Measurements from ENCODE around the gene OXER1. TPM values are rescaled to one million over a fixed set of nuclear protein-coding genes. Genes with fewer than 3 reads are reported as not detected.

Gene OXER1
- total RNA-seq, 2 donors from 2014 or later: 0.47 to 0.48 TPM

DNA sequence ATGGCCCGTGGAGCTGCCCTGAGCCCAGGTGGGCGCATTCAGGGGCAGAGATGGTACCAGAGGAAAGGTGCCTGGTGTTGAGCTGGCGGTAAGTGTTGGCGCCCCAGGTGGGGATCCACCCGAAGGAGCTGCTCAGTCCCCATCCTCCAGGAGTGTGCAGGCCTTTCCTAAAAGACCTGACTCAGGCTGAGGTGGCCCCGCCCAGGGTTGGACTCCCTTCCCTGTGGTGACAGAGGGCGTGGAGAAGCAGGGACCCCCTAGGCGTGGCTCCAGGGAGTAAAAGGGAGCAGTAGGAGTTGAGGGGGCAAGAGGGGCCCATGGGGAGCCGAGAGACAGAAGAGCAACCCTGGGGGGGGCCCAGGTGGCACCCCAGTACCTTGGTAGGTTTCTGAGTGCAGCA is 2.4 kb downstream of the OXER1 start:
- TF ChIP-seq, protein P1, sequence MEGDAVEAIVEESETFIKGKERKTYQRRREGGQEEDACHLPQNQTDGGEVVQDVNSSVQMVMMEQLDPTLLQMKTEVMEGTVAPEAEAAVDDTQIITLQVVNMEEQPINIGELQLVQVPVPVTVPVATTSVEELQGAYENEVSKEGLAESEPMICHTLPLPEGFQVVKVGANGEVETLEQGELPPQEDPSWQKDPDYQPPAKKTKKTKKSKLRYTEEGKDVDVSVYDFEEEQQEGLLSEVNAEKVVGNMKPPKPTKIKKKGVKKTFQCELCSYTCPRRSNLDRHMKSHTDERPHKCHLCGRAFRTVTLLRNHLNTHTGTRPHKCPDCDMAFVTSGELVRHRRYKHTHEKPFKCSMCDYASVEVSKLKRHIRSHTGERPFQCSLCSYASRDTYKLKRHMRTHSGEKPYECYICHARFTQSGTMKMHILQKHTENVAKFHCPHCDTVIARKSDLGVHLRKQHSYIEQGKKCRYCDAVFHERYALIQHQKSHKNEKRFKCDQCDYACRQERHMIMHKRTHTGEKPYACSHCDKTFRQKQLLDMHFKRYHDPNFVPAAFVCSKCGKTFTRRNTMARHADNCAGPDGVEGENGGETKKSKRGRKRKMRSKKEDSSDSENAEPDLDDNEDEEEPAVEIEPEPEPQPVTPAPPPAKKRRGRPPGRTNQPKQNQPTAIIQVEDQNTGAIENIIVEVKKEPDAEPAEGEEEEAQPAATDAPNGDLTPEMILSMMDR (IDR thresholded peaks at IDR 0.05): no peak
- H3K4me3 ChIP-seq: no peak overlapping the region
- H3K27ac ChIP-seq: no peak overlapping the region
- no peaks in the 10 kb centered on the region for H3K9me3 ChIP-seq
- no peak for DNase-seq (ENCODE audit: low spot score)
- no peaks in the 10 kb centered on the region for H3K27me3 ChIP-seq
- H3K4me1 ChIP-seq: no peaks in the 10 kb centered on the region
- no peaks in the 10 kb centered on the region for H3K36me3 ChIP-seq

GRCh38 chr2:42758751-42759150 is 5.2 kb downstream of the OXER1 start:
- DNase-seq (ENCODE audit: low spot score): no peak
- TF ChIP-seq, protein P1 (IDR thresholded peaks at IDR 0.05): no peak
- Histone ChIP-seq H3K4me1 (peaks cover 0 to 12% of the 10 kb centered on the region in 2 donors), H3K36me3 (no peaks in the 10 kb centered on the region), H3K27ac (no peak overlapping the region), H3K27me3 (no peaks in the 10 kb centered on the region), H3K9me3 (no peaks in the 10 kb centered on the region), H3K4me3 (no peak overlapping the region)

DNA sequence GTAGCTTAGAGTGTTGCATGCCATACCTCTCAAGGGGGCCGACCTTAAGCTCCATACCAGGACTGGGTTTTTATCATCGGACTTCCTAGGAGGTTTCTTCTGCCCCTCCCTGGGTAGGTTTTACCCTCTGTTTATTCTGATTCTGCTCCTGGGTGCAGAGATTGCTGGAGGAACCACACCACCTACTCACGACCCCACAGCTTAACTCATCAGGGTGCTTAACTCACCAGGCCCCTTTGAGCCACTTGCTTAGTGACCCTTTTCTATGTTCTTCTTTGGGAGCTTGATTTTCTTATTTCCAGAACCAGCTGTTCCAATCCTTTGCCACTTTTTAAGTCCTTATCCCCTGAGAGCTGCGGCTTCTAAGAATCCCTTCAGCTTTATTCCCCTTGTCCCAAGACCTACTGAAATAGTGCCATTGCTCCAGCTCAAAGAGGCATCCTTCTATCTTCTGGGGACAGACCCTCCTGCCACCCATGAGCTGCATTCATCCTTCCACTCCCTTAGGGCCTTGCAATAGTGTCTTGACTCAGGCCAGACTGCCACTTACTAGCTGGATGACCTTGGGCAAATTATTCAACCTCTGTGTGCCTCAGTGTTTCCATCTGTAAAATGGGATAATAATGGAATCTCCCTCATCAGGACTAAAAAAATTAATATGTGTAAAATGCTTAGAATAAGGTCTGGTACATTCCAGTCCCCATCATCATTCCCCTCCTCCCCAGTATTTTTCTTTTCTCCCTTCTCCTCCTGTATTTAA is 5.8 kb downstream of the OXER1 start:
- Histone ChIP-seq H3K27me3 (no peaks in the 10 kb centered on the region), H3K27ac (no peak overlapping the region), H3K9me3 (no peaks in the 10 kb centered on the region), H3K36me3 (no peaks in the 10 kb centered on the region), H3K4me3 (no peak overlapping the region), H3K4me1 (peaks cover 0 to 18% of the 10 kb centered on the region in 2 donors)
- no peak for DNase-seq (ENCODE audit: low spot score)
- TF ChIP-seq, protein P1 (IDR thresholded peaks at IDR 0.05): no peak

DNA sequence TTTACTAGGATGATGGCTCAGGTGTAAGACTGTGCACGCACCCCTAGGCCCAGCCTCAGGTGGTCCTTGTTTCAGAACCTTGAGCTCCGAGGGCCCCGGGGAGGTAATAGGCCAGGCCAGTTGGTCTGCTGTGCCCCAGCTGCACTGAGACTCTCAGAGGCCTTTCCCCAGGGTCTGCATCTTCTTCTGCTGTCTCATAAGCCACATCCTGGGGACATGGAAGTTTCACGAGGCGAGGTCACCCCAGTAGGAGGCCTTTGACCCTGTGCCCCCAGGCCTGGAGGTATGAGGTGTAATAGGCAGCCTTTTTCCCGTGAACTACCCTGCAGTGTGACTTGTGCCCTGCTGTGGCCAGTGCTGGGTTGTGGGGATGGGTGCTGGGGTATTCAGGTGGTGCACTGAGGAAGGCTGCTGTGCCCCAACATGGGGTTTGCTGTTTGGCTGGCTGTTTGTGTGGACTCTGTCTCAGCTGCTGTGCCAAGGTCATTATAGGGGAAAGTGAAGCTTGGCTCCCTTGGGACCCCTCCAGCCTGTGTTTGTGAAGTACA is 6.9 kb downstream of the OXER1 start:
- Histone ChIP-seq H3K27me3 (no peaks in the 10 kb centered on the region), H3K9me3 (no peaks in the 10 kb centered on the region), H3K36me3 (no peaks in the 10 kb centered on the region), H3K4me3 (no peak overlapping the region), H3K27ac (no peak overlapping the region), H3K4me1 (peaks cover 0 to 18% of the 10 kb centered on the region in 2 donors)
- DNase-seq (ENCODE audit: low spot score): no peak
- TF ChIP-seq, protein P1 (IDR thresholded peaks at IDR 0.05): no peak

DNA sequence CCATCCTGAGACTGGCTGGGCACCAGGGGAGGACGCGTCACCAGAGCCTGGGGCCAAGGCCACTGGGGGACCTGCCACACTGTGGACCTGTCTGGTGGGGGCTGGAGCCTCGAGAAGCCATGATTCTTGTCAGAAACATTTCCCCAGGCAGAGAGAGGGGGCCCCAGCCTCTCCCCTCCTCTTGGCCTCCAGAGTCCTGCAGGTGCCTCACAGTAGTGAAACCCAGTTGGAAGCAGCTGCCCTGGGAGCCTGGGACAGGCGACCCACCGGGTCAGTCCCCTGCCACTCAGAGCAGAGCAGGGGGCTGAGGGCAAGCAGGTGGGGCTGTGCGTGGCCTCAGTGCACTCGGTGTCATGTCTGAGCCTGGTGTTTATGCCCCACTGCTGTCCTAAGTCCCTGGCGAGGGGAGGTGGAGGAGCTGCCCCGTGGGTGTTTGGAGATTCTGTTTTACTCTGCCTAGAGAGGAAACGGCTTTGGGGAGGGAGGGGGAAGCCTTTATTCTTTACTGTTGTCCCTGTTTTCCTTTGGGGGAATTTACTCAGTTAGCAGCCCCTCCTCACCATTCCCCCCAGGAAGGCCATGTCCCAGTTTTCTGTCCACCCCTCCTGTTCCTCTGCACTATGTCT is 7.7 kb downstream of the OXER1 start:
- no peak for DNase-seq (ENCODE audit: low spot score)
- Histone ChIP-seq H3K27me3 (no peaks in the 10 kb centered on the region), H3K4me3 (no peak overlapping the region), H3K27ac (no peak overlapping the region), H3K9me3 (no peaks in the 10 kb centered on the region), H3K36me3 (no peaks in the 10 kb centered on the region), H3K4me1 (peaks cover 0 to 18% of the 10 kb centered on the region in 2 donors)
- TF ChIP-seq, protein P1 (IDR thresholded peaks at IDR 0.05): no peak

Data from right atrium auricular region (tissue), 2 donors.